Colonic mucosa (tissue), 4 donors: Measurements from ENCODE around the gene MTCL1. TPM values are rescaled to one million over a fixed set of nuclear protein-coding genes. Genes with fewer than 3 reads are reported as not detected.

Experiments used
- DNase-seq: peaks from one replicate; pipeline ENCODE4 v3.0.0-alpha.2; 2020
- H3K27ac ChIP-seq: fragments of 200-600 bp; one replicate; pipeline ENCODE4 v1.8.0; 2021
- H3K27me3 ChIP-seq: fragments of 200-600 bp; one replicate; pipeline ENCODE4 v1.8.0; 2021
- H3K36me3 ChIP-seq: fragments of 200-600 bp; one replicate; pipeline ENCODE4 v1.8.0; 2021
- H3K4me1 ChIP-seq: fragments of 200-600 bp; one replicate; pipeline ENCODE4 v1.8.0; 2021; ENCODE audit warnings: mild to moderate bottlenecking
- H3K4me3 ChIP-seq: fragments of 200-600 bp; one replicate; pipeline ENCODE4 v1.8.0; 2021
- H3K9ac ChIP-seq, 2 donors: one replicate each; pipeline ENCODE4 v1.7.0; 2013; ENCODE audit warnings: control low read depth in 2 of 2, low read depth in 2 of 2, low read length in 2 of 2
- H3K9me3 ChIP-seq: fragments of 200-600 bp; one replicate; pipeline ENCODE4 v1.8.0; 2021
- intact Hi-C: fragments of 100-400 bp; cut with DNase I; formaldehyde crosslinking; loops from one replicate; pipeline ENCODE4 v1.14.1; 2022
- total RNA-seq, 2 donors: library from RNA; stranded (reverse); fragmentation: NEBNext Ultra II Directional in 1 of 2; extraction: Animal tissue kit (Norgen Biotek cat#: 25700) in 1 of 2; gene quantifications; one replicate each; pipeline ENCODE4 v1.2.1, GENCODE V29; 2021
- TF ChIP-seq, protein P1 (sequence below): fragments of 200-600 bp; IDR thresholded peaks from one replicate; pipeline ENCODE4 v1.8.0; 2022; ENCODE audit warnings: antibody characterized with exemption, mild to moderate bottlenecking
- donor health status: healthy.
- donor health status: DM: no; HTN: no; CAD: no.
- donor health status: DM: no; HTN: no; CAD: no.

MTCL1 gene
- total RNA-seq, 2 donors from 2014 or later: 2.3 to 20.8 TPM

- H3K9me3 ChIP-seq: no peaks in the 10 kb centered on the region
- intact Hi-C loops: no loop called here
- H3K27ac ChIP-seq: no peak overlapping the region
- peaks cover 4% of the 10 kb centered on the region for H3K27me3 ChIP-seq
- no peaks in the 10 kb centered on the region for H3K36me3 ChIP-seq
- TF ChIP-seq, protein P1, sequence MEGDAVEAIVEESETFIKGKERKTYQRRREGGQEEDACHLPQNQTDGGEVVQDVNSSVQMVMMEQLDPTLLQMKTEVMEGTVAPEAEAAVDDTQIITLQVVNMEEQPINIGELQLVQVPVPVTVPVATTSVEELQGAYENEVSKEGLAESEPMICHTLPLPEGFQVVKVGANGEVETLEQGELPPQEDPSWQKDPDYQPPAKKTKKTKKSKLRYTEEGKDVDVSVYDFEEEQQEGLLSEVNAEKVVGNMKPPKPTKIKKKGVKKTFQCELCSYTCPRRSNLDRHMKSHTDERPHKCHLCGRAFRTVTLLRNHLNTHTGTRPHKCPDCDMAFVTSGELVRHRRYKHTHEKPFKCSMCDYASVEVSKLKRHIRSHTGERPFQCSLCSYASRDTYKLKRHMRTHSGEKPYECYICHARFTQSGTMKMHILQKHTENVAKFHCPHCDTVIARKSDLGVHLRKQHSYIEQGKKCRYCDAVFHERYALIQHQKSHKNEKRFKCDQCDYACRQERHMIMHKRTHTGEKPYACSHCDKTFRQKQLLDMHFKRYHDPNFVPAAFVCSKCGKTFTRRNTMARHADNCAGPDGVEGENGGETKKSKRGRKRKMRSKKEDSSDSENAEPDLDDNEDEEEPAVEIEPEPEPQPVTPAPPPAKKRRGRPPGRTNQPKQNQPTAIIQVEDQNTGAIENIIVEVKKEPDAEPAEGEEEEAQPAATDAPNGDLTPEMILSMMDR: no peak
- H3K4me3 ChIP-seq: no peak overlapping the region
- DNase-seq: no peak
- H3K9ac ChIP-seq: no peak overlapping the region
- peaks cover 6% of the 10 kb centered on the region for H3K4me1 ChIP-seq
Observed at GRCh38 chr18:8699126-8699525, 6.2 kb upstream of the MTCL1 start.

DNA sequence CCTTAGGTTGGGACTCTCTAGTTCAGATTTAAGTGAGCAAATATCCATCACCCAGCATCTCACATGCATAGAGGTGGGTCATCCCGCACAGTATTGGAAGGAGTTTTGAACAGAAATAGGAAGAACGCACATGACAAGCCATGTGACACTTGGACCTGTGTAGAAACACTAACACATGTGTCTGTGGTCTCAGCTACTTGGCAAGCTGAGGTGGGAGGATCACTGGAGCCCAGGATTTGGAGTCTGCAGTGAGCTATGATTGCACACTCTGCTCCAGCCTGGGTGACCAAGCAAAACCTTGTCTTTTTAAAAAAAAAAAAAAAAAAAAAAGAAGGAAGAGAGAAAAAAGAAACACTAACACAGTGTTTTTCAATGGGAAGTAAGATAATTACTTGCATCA lies 5.4 kb upstream of the MTCL1 start:
- intact Hi-C loops: no loop called here
- Histone ChIP-seq H3K27me3 (peaks cover 4% of the 10 kb centered on the region), H3K9me3 (no peaks in the 10 kb centered on the region)

GRCh38 chr18:8701546-8702118 lies 3.7 kb upstream of the MTCL1 start:
- Histone ChIP-seq H3K9ac (no peak overlapping the region), H3K4me1 (peaks cover 8% of the 10 kb centered on the region), H3K27ac (no peak overlapping the region), H3K9me3 (no peaks in the 10 kb centered on the region), H3K36me3 (no peaks in the 10 kb centered on the region), H3K4me3 (no peak overlapping the region), H3K27me3 (peaks cover 7% of the 10 kb centered on the region)
- TF ChIP-seq, protein P1: no peak
- DNase-seq: no peak
- intact Hi-C loops: no loop called here

More for the DNA sequence above, 5.4 kb upstream of the MTCL1 start:
- DNase-seq: no peak
- no peak overlapping the region for H3K9ac ChIP-seq
- no peaks in the 10 kb centered on the region for H3K36me3 ChIP-seq
- H3K4me1 ChIP-seq: peaks cover 6% of the 10 kb centered on the region
- TF ChIP-seq, protein P1: no peak
- no peak overlapping the region for H3K4me3 ChIP-seq
- H3K27ac ChIP-seq: no peak overlapping the region

- intact Hi-C loops: no loop called here
- peaks cover 13% of the 10 kb centered on the region for H3K27me3 ChIP-seq
Observed at GRCh38 chr18:8702668-8703067, 2.7 kb upstream of the MTCL1 start.

DNA sequence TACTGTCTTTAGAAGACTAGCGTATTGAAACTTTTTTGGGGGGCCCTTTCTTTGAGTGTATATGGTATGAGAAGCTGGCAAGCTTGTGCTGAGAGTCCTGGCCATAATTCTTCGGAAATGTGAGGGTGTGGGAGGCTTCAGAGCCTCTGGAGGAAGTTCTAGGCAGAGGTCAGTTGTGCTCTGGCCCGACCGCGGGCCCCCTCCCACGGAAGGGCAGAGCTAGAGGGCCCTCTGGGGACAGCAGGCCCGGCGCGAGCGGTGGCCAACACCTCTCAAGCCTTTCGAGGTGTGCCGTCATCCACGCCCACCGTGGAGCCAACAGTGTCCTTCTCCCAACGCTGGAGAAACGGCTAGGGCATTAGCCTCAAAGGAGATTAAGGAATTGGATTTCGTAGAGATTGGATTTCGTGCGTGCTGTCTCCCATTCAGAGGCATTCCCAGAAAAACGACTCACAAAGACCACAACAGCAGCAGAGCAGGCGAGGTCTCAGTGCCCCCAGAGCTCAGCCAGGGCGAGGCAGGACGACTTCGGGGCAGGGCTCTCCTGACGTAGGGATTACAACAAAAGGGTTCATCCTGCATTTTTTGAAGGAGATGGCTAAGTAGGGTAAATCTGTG lies 2.2 kb upstream of the MTCL1 start:
- TF ChIP-seq, protein P1: no peak
- no peak overlapping the region for H3K27ac ChIP-seq
- DNase-seq: no peak
- H3K27me3 ChIP-seq: peaks cover 13% of the 10 kb centered on the region
- no peak overlapping the region for H3K9ac ChIP-seq
- intact Hi-C loops: no loop called here
- peaks cover 15% of the 10 kb centered on the region for H3K4me1 ChIP-seq
- H3K36me3 ChIP-seq: no peaks in the 10 kb centered on the region
- H3K9me3 ChIP-seq: no peaks in the 10 kb centered on the region
- H3K4me3 ChIP-seq: no peak overlapping the region

More at GRCh38 chr18:8702668-8703067, 2.7 kb upstream of the MTCL1 start:
- Histone ChIP-seq H3K4me3 (no peak overlapping the region), H3K27ac (no peak overlapping the region), H3K9me3 (no peaks in the 10 kb centered on the region), H3K36me3 (no peaks in the 10 kb centered on the region), H3K4me1 (peaks cover 15% of the 10 kb centered on the region), H3K9ac (no peak overlapping the region)
- DNase-seq: no peak
- TF ChIP-seq, protein P1: no peak
